CD1c-positive myeloid dendritic cell (primary cell): ENCODE results near the gene KRTAP16-1.
A peak's percentile ranks its signal among the peaks of the same experiment; 100 is the strongest.
"Not testable (repeated sequence)": the region's sequence is repeated elsewhere in the genome, so short reads cannot be mapped to it uniquely, and the experiment has no call there.

Experiments used
- DNase-seq: peaks from one replicate; pipeline ENCODE4 v3.0.0-alpha.2; 2016; ENCODE audit errors: extremely low spot score

KRTAP16-1 gene

GRCh38 chr17:41308918-41309359 is at the start of gene KRTAP16-1:
Gene KRTAP16-1 (minus strand): TSS chr17:41309309. CDS start chr17:41309253, 56 bp downstream.
- DNase-seq = peak; percentile 3

- peak; percentile 8 for DNase-seq
Observed at GRCh38 chr17:41354536-41354935, 45.4 kb upstream of the KRTAP16-1 start.

- DNase-seq = no peak
Observed at GRCh38 chr17:41352597-41353366, 43.7 kb upstream of the KRTAP16-1 start.

GRCh38 chr17:41351177-41351576 is 42.1 kb upstream of the KRTAP16-1 start:
- no peak for DNase-seq

GRCh38 chr17:41350381-41350878 is 41.3 kb upstream of the KRTAP16-1 start, which contains the start of gene KRT33A:
Gene KRT33A (minus strand): TSS chr17:41350828. CDS start chr17:41350767, 61 bp downstream.
- DNase-seq = not testable (repeated sequence)

- DNase-seq = no peak
Observed at GRCh38 chr17:41347869-41348760, 39.0 kb upstream of the KRTAP16-1 start.

- not testable (repeated sequence) for DNase-seq
Observed at GRCh38 chr17:41346421-41346820, 37.3 kb upstream of the KRTAP16-1 start.

GRCh38 chr17:41345992-41346391 is 36.9 kb upstream of the KRTAP16-1 start:
- no peak for DNase-seq

GRCh38 chr17:41343029-41343428 is 33.9 kb upstream of the KRTAP16-1 start:
- DNase-seq = no peak

- DNase-seq = no peak
Observed at GRCh38 chr17:41340934-41341861, 32.1 kb upstream of the KRTAP16-1 start.

- no peak for DNase-seq
Observed at GRCh38 chr17:41340494-41340893, 31.4 kb upstream of the KRTAP16-1 start.

GRCh38 chr17:41339571-41340172 is 30.6 kb upstream of the KRTAP16-1 start:
- no peak for DNase-seq

- DNase-seq = peak; percentile 54
Observed at GRCh38 chr17:41338961-41339485, 29.9 kb upstream of the KRTAP16-1 start.

GRCh38 chr17:41335747-41336146 is 26.6 kb upstream of the KRTAP16-1 start:
- DNase-seq = no peak

- no peak for DNase-seq
Observed at GRCh38 chr17:41334385-41335305, 25.5 kb upstream of the KRTAP16-1 start.

- DNase-seq = no peak
Observed at GRCh38 chr17:41333836-41334235, 24.7 kb upstream of the KRTAP16-1 start.

- no peak for DNase-seq
Observed at GRCh38 chr17:41333098-41333497, 24.0 kb upstream of the KRTAP16-1 start.

GRCh38 chr17:41332239-41332638 is 23.1 kb upstream of the KRTAP16-1 start:
- DNase-seq = no peak

- no peak for DNase-seq
Observed at GRCh38 chr17:41331606-41332005, 22.5 kb upstream of the KRTAP16-1 start.
